GM21786 (cell line): ENCODE results near the gene CAPN9.

Experiments used
- ATAC-seq: cut with Tn5 transposase; IDR thresholded peaks from one replicate; pipeline ENCODE4 v1.9.1; 2021; ENCODE audit not compliant: unreplicated experiment

Gene CAPN9

GRCh38 chr1:230794871-230795605 is 47.9 kb downstream of the CAPN9 start:
- no peak for ATAC-seq

- no peak for ATAC-seq
Measured at GRCh38 chr1:230796626-230797025, 49.4 kb downstream of the CAPN9 start.

GRCh38 chr1:230797376-230797920 is 50.3 kb downstream of the CAPN9 start:
- no peak for ATAC-seq

- ATAC-seq, result no peak
Measured at GRCh38 chr1:230797942-230798365, 50.8 kb downstream of the CAPN9 start.

GRCh38 chr1:230798491-230798890 is 51.3 kb downstream of the CAPN9 start:
- no peak for ATAC-seq

GRCh38 chr1:230800891-230801840 is 54.0 kb downstream of the CAPN9 start:
- ATAC-seq, result no peak

- no peak for ATAC-seq
Measured at GRCh38 chr1:230804396-230804795, 57.2 kb downstream of the CAPN9 start.

- no peak for ATAC-seq
Measured at GRCh38 chr1:230806552-230806951, 59.4 kb downstream of the CAPN9 start.

GRCh38 chr1:230807029-230807428 is 59.8 kb downstream of the CAPN9 start:
- ATAC-seq, result no peak

- no peak for ATAC-seq
Measured at GRCh38 chr1:230807561-230808280, 60.5 kb downstream of the CAPN9 start.

- ATAC-seq, result no peak
Measured at GRCh38 chr1:230808281-230808872, 61.2 kb downstream of the CAPN9 start.

GRCh38 chr1:230809256-230809990 is 62.2 kb downstream of the CAPN9 start:
- no peak for ATAC-seq

- no peak for ATAC-seq
Measured at GRCh38 chr1:230812568-230812967, 65.4 kb downstream of the CAPN9 start.

- no peak for ATAC-seq
Measured at GRCh38 chr1:230814949-230815692, 67.9 kb downstream of the CAPN9 start.

GRCh38 chr1:230816018-230816417 is 68.8 kb downstream of the CAPN9 start:
- no peak for ATAC-seq

GRCh38 chr1:230818367-230818766 is 71.2 kb downstream of the CAPN9 start:
- ATAC-seq, result no peak

GRCh38 chr1:230818901-230819300 is 71.7 kb downstream of the CAPN9 start:
- no peak for ATAC-seq

- no peak for ATAC-seq
Measured at GRCh38 chr1:230819976-230820375, 72.8 kb downstream of the CAPN9 start.

- ATAC-seq, result no peak
Measured at GRCh38 chr1:230820568-230820967, 73.4 kb downstream of the CAPN9 start.
